HCT116 (cell line): Measurements from ENCODE around the gene EXOC6B. TPM values are rescaled to one million over a fixed set of nuclear protein-coding genes. Genes with fewer than 3 reads are reported as not detected.

Experiments used
- ATAC-seq: fragments of 200-7000 bp; cut with Tn5 transposase; 2 replicates; pipeline ENCODE4 v1.9.1; 2020; ENCODE audit warnings: mild to moderate bottlenecking, moderate library complexity
- BruUV-seq: library from RNA; stranded (reverse); fragments of 400-500 nt; replicated peaks from 2 replicates; lab custom pipeline; 2021; lab: Mats Ljungman, UMichigan
- CTCF ChIA-PET: fragments of 300-600 bp; sonication (Branson Sonifier 250); formaldehyde crosslinking; loops from one replicate; lab custom pipeline; 2021; ENCODE audit warnings: antibody characterized with exemption; lab: Charles Lee
- POLR2A ChIA-PET: fragments of 300-600, 350-600 bp; sonication (Branson Sonifier 250); formaldehyde crosslinking; loops from one replicate; lab custom pipeline; 2021; ENCODE audit warnings: antibody characterized with exemption; lab: Charles Lee
- RAD21 ChIA-PET, 2 experiments: fragments of 300-600 bp; sonication (Branson Sonifier 250); formaldehyde crosslinking; loops; one replicate each; lab custom pipeline; 2023; ENCODE audit warnings: low total read pairs in 2 of 2; ENCODE audit not compliant: uncharacterized antibody in 2 of 2, unreplicated experiment in 2 of 2, low non-redundant PET in 1 of 2; lab: Charles Lee
- DNase-seq: peaks from one replicate; pipeline ENCODE4 v3.0.0-alpha.2; 2010; ENCODE audit warnings: low read depth, low spot score
- H2AFZ ChIP-seq: fragments of 200-600 bp; shearing (Covaris generic), sonication (generic); 2 replicates; pipeline ENCODE4 v1.6.1; 2017; ENCODE audit warnings: low read depth, mixed run types, mixed read lengths, antibody characterized with exemption, low read length; ENCODE audit not compliant: poor library complexity, severe bottlenecking
- H3K27ac ChIP-seq: 2 replicates; pipeline ENCODE4 v1.5.1; 2012; ENCODE audit warnings: low read depth, low read length
- H3K27me3 ChIP-seq: fragments of 200-600 bp; sonication (generic); 2 replicates; pipeline ENCODE4 v1.6.1; 2016; ENCODE audit warnings: mixed run types, low read length, mixed read lengths; ENCODE audit not compliant: insufficient read depth
- H3K36me3 ChIP-seq, 2 experiments: fragments of 200-500 bp in 1 of 2; fragments of 200-600 bp in 1 of 2; sonication (Bioruptor generic) in 1 of 2; sonication (generic) in 1 of 2; 2 replicates each; pipeline versions ENCODE4 v1.5.1 to v1.6.1; 2014 to 2016; ENCODE audit warnings: low read length in 2 of 2, inconsistent platforms in 1 of 2, mixed read lengths in 1 of 2, mixed run types in 1 of 2; ENCODE audit not compliant: insufficient read depth in 2 of 2, control insufficient read depth in 1 of 2
- H3K4me1 ChIP-seq, 2 experiments: fragments of 200-600 bp in 1 of 2; sonication (generic) in 1 of 2; 2 replicates each; pipeline versions ENCODE4 v1.5.1 to v1.6.1; 2012 to 2017; ENCODE audit warnings: low read length in 2 of 2, inconsistent platforms in 1 of 2, mild to moderate bottlenecking in 1 of 2, mixed read lengths in 1 of 2, mixed run types in 1 of 2, moderate library complexity in 1 of 2; ENCODE audit not compliant: insufficient read depth in 2 of 2, control insufficient read depth in 1 of 2
- H3K4me2 ChIP-seq: fragments of 200-600 bp; sonication (generic); 2 replicates; pipeline ENCODE4 v1.6.1; 2017; ENCODE audit warnings: mixed run types, low read length, mixed read lengths
- H3K4me3 ChIP-seq, 2 experiments: fragments of 200-600 bp in 1 of 2; sonication (generic) in 1 of 2; replicated peaks in 1 of 2; 2 replicates each; pipeline ENCODE4 v1.5.1; 2011 to 2016; ENCODE audit warnings: low read length in 2 of 2, control low read depth in 1 of 2, low read depth in 1 of 2, mild to moderate bottlenecking in 1 of 2, mixed read lengths in 1 of 2, mixed run types in 1 of 2
- H3K79me2 ChIP-seq: fragments of 200-600 bp; sonication (generic); 2 replicates; pipeline ENCODE4 v1.6.1; 2017; ENCODE audit warnings: mild to moderate bottlenecking, mixed run types, low read length, moderate library complexity, mixed read lengths; ENCODE audit not compliant: insufficient read depth
- H3K9ac ChIP-seq: fragments of 200-600 bp; sonication (generic); 2 replicates; pipeline ENCODE4 v1.6.1; 2016; ENCODE audit warnings: low read length, mixed read lengths
- H3K9me2 ChIP-seq: fragments of 200-600 bp; sonication (generic), shearing (Covaris generic); 2 replicates; pipeline ENCODE4 v1.6.1; 2017; ENCODE audit warnings: mixed run types, mild to moderate bottlenecking, moderate library complexity; ENCODE audit not compliant: insufficient read depth
- H3K9me3 ChIP-seq, 2 experiments: fragments of 200-500 bp in 1 of 2; fragments of 200-600 bp in 1 of 2; sonication (Bioruptor generic) in 1 of 2; sonication (generic) in 1 of 2; 2 replicates each; pipeline ENCODE4 v1.6.1; 2014 to 2017; ENCODE audit warnings: low read length in 2 of 2, mixed read lengths in 2 of 2, inconsistent platforms in 1 of 2, low read depth in 1 of 2, mild to moderate bottlenecking in 1 of 2, mixed run types in 1 of 2, moderate library complexity in 1 of 2; ENCODE audit not compliant: control insufficient read depth in 1 of 2, insufficient read depth in 1 of 2
- H4K20me1 ChIP-seq: fragments of 200-600 bp; sonication (generic), shearing (Covaris generic); 2 replicates; pipeline ENCODE4 v1.6.1; 2017; ENCODE audit warnings: mixed run types, mild to moderate bottlenecking, moderate library complexity; ENCODE audit not compliant: insufficient read depth
- CBX3 ChIP-seq: IDR thresholded peaks from 2 replicates; pipeline ENCODE4 v1.6.1; 2012; ENCODE audit warnings: low read depth
- CEBPB ChIP-seq: IDR thresholded peaks from 2 replicates; pipeline ENCODE4 v1.6.1; 2012; ENCODE audit warnings: low read depth
- EGR1 ChIP-seq: IDR thresholded peaks from 2 replicates; pipeline ENCODE4 v1.6.1; 2012; ENCODE audit warnings: low read depth
- EZH2 ChIP-seq: fragments of 200-600 bp; sonication (generic); IDR thresholded peaks from 2 replicates; pipeline ENCODE4 v1.6.1; 2017; ENCODE audit warnings: antibody characterized with exemption, mixed run types
- EZH2phosphoT487 ChIP-seq: fragments of 200-600 bp; IDR thresholded peaks from 2 replicates; pipeline ENCODE4 v1.6.1; 2018; ENCODE audit warnings: antibody characterized with exemption, borderline replicate concordance
- FOSL1 ChIP-seq: IDR thresholded peaks from 2 replicates; pipeline ENCODE4 v1.6.1; 2012; ENCODE audit warnings: low read depth
- JUND ChIP-seq: IDR thresholded peaks from 2 replicates; pipeline ENCODE4 v1.6.1; 2012
- POLR2A ChIP-seq: IDR thresholded peaks from 2 replicates; pipeline ENCODE4 v1.7.0; 2011; ENCODE audit warnings: borderline replicate concordance; ENCODE audit not compliant: insufficient read depth, insufficient read length; ENCODE audit errors: extremely low read depth
- POLR2AphosphoS5 ChIP-seq: IDR thresholded peaks from 2 replicates; pipeline ENCODE4 v1.6.1; 2011; ENCODE audit warnings: mild to moderate bottlenecking, low read depth, low read length, moderate library complexity
- RAD21 ChIP-seq: IDR thresholded peaks from 2 replicates; pipeline ENCODE4 v1.6.1; 2012; ENCODE audit warnings: low read depth, mild to moderate bottlenecking
- SIN3A ChIP-seq: IDR thresholded peaks from 2 replicates; pipeline ENCODE4 v1.6.1; 2012; ENCODE audit warnings: low read depth
- SP1 ChIP-seq: IDR thresholded peaks from 2 replicates; pipeline ENCODE4 v1.6.1; 2012; ENCODE audit warnings: low read depth
- SRF ChIP-seq: IDR thresholded peaks from 2 replicates; pipeline ENCODE4 v1.6.1; 2012; ENCODE audit warnings: low read depth
- TCF7L2 ChIP-seq: IDR thresholded peaks from 2 replicates; pipeline ENCODE4 v1.7.0; 2011; ENCODE audit warnings: borderline replicate concordance, inconsistent platforms; ENCODE audit not compliant: insufficient read depth, insufficient read length; ENCODE audit errors: extremely low read depth
- ZFX ChIP-seq: fragments of 450-650 bp; IDR thresholded peaks from 2 replicates; pipeline ENCODE4 v1.6.1; 2017
- ZNF274 ChIP-seq: fragments of 200-500 bp; sonication (Bioruptor generic); IDR thresholded peaks from 2 replicates; pipeline ENCODE4 v1.6.1; 2014; ENCODE audit warnings: mild to moderate bottlenecking, low read depth, low read length, inconsistent platforms
- intact Hi-C: fragments of 100-400 bp; cut with micrococcal nuclease; formaldehyde crosslinking; loops from 2 replicates; pipeline ENCODE4 v1.10.0; 2022
- total RNA-seq: library from RNA; stranded (reverse); gene quantifications from one replicate; pipeline ENCODE4 v1.2.1, GENCODE V29; 2021; ENCODE audit not compliant: unreplicated experiment
- TF ChIP-seq, protein P1 (sequence below): IDR thresholded peaks from 2 replicates; pipeline ENCODE4 v1.6.1; 2012
- TF ChIP-seq, protein P2 (sequence below): IDR thresholded peaks from 2 replicates; pipeline ENCODE4 v1.6.1; 2011; ENCODE audit warnings: mild to moderate bottlenecking, low read length, moderate library complexity; ENCODE audit not compliant: insufficient replicate concordance; ENCODE audit errors: extremely low read depth
- TF ChIP-seq, protein P3 (sequence below): IDR thresholded peaks from 2 replicates; pipeline ENCODE4 v1.6.1; 2012; ENCODE audit warnings: low read depth

The EXOC6B gene
- total RNA-seq, 1 experiment from 2014 or later, result 25.4 TPM

DNA sequence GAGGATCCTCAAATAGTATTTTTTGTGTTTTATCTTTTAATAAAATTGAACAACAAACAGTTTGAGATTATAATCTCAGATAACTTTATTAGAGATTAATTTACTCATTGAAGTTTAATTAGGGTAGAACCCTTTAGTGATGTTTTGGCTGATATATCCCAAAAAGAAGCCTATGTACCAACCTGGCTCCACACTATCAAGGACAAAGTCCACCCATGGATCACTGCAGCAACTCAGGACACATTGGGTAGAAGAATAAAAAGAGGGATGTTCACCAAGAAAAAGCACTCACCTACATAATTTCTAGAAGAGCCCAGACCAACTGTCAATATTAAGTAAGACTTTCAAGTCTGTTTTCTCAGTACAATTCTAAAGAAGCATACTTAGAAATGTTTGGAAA is 112.9 kb downstream of the EXOC6B start (continued):
- TF ChIP-seq SIN3A (no peak), FOSL1 (no peak), POLR2A (no peak), EZH2 (no peak), CEBPB (no peak), CBX3 (no peak), ZFX (no peak), JUND (no peak), ZNF274 (no peak), EGR1 (no peak), SP1 (no peak)
- TF ChIP-seq, protein P1, sequence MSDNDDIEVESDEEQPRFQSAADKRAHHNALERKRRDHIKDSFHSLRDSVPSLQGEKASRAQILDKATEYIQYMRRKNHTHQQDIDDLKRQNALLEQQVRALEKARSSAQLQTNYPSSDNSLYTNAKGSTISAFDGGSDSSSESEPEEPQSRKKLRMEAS, result no peak
- TF ChIP-seq, protein P2, sequence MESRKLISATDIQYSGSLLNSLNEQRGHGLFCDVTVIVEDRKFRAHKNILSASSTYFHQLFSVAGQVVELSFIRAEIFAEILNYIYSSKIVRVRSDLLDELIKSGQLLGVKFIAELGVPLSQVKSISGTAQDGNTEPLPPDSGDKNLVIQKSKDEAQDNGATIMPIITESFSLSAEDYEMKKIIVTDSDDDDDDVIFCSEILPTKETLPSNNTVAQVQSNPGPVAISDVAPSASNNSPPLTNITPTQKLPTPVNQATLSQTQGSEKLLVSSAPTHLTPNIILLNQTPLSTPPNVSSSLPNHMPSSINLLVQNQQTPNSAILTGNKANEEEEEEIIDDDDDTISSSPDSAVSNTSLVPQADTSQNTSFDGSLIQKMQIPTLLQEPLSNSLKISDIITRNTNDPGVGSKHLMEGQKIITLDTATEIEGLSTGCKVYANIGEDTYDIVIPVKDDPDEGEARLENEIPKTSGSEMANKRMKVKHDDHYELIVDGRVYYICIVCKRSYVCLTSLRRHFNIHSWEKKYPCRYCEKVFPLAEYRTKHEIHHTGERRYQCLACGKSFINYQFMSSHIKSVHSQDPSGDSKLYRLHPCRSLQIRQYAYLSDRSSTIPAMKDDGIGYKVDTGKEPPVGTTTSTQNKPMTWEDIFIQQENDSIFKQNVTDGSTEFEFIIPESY, result no peak
- TF ChIP-seq, all 23 proteins: peak for 0

DNA sequence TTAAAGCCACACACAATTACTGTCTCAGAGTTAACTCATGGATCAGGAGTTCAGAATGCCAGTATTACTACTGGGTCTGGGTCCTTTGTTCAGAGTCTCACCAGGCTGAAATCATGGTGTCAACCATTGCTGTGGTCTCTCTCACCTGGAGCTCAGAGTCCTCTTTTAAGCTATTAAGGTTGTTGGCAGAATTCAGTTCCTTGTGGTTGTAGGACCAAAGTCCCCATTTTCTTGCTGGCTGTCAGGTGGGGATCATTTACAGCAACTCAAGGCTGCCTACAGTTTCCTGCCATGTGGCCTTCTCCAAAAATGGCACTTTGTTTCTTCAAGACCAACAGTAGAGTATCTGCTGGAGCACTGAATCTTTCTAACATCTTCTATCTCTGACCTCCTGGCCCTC is 113.5 kb downstream of the EXOC6B start:
- no peaks in the 10 kb centered on the region for H3K27me3 ChIP-seq
- H3K9me3 ChIP-seq, result no peaks in the 10 kb centered on the region
- no peak overlapping the region for H3K4me3 ChIP-seq
- H4K20me1 ChIP-seq, result no peaks in the 10 kb centered on the region
- ChIA-PET POLR2A (no interaction called here), RAD21 (no interaction called here), CTCF (no interaction called here)
- H3K36me3 ChIP-seq, result no peaks in the 10 kb centered on the region
- H2AFZ ChIP-seq, result no peak overlapping the region
- intact Hi-C loops, result no loop called here
- no TSS peak for BruUV-seq
- H3K9ac ChIP-seq, result no peak overlapping the region
- no peaks in the 10 kb centered on the region for H3K79me2 ChIP-seq
- TF ChIP-seq, protein P3, sequence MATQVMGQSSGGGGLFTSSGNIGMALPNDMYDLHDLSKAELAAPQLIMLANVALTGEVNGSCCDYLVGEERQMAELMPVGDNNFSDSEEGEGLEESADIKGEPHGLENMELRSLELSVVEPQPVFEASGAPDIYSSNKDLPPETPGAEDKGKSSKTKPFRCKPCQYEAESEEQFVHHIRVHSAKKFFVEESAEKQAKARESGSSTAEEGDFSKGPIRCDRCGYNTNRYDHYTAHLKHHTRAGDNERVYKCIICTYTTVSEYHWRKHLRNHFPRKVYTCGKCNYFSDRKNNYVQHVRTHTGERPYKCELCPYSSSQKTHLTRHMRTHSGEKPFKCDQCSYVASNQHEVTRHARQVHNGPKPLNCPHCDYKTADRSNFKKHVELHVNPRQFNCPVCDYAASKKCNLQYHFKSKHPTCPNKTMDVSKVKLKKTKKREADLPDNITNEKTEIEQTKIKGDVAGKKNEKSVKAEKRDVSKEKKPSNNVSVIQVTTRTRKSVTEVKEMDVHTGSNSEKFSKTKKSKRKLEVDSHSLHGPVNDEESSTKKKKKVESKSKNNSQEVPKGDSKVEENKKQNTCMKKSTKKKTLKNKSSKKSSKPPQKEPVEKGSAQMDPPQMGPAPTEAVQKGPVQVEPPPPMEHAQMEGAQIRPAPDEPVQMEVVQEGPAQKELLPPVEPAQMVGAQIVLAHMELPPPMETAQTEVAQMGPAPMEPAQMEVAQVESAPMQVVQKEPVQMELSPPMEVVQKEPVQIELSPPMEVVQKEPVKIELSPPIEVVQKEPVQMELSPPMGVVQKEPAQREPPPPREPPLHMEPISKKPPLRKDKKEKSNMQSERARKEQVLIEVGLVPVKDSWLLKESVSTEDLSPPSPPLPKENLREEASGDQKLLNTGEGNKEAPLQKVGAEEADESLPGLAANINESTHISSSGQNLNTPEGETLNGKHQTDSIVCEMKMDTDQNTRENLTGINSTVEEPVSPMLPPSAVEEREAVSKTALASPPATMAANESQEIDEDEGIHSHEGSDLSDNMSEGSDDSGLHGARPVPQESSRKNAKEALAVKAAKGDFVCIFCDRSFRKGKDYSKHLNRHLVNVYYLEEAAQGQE, result no peak
- TF ChIP-seq FOSL1 (no peak), EZH2phosphoT487 (no peak), EZH2 (no peak), TCF7L2 (no peak), SRF (no peak), JUND (no peak), CBX3 (no peak), SIN3A (no peak), RAD21 (no peak), POLR2AphosphoS5 (no peak)
- TF ChIP-seq, protein P2, result no peak
- no peak overlapping the region for H3K27ac ChIP-seq
- ATAC-seq (no peak), DNase-seq (no peak)
- no peaks in the 10 kb centered on the region for H3K4me1 ChIP-seq
- H3K4me2 ChIP-seq, result no peak overlapping the region
- H3K9me2 ChIP-seq, result no peaks in the 10 kb centered on the region
